GM12874 (cell line): ENCODE data around the gene ASIC1.

Experiments used
- CTCF ChIP-seq: IDR thresholded peaks from 2 replicates; pipeline ENCODE4 v1.5.1; 2011; ENCODE audit warnings: low read depth, mild to moderate bottlenecking, control low read depth, low read length, moderate library complexity; ENCODE audit not compliant: insufficient read depth

The ASIC1 gene

GRCh38 chr12:50112456-50113218 is 55.2 kb downstream of the ASIC1 start:
- no peak for TF ChIP-seq CTCF

- no peak for TF ChIP-seq CTCF
Observed at GRCh38 chr12:50117057-50117622, 59.7 kb downstream of the ASIC1 start.

GRCh38 chr12:50119387-50119786 is 62.0 kb downstream of the ASIC1 start:
- no peak for TF ChIP-seq CTCF

- no peak for TF ChIP-seq CTCF
Observed at GRCh38 chr12:50120521-50120920, 63.1 kb downstream of the ASIC1 start.

GRCh38 chr12:50120953-50121352 is 63.6 kb downstream of the ASIC1 start:
- no peak for TF ChIP-seq CTCF

GRCh38 chr12:50121641-50122040 is 64.2 kb downstream of the ASIC1 start:
- no peak for TF ChIP-seq CTCF

- no peak for TF ChIP-seq CTCF
Observed at GRCh38 chr12:50123203-50123602, 65.8 kb downstream of the ASIC1 start.
